Neural progenitor cell (in vitro differentiated cells): Measurements from ENCODE around the gene PDX1. TPM values are rescaled to one million over a fixed set of nuclear protein-coding genes. Genes with fewer than 3 reads are reported as not detected.
A peak's percentile ranks its signal among the peaks of the same experiment; 100 is the strongest.

Experiments
- DNase-seq: peaks from one replicate; pipeline ENCODE4 v3.0.0-alpha.2; 2016; ENCODE audit warnings: low spot score
- H2AFZ ChIP-seq: fragments of 200-600 bp; sonication (generic); replicated peaks from 2 replicates; pipeline ENCODE4 v1.6.1; 2016; ENCODE audit warnings: antibody characterized with exemption
- H3F3A ChIP-seq: fragments of 200-600 bp; sonication (generic); 2 replicates; pipeline ENCODE4 v1.6.1; 2016; ENCODE audit warnings: antibody characterized with exemption, low read depth
- H3K27ac ChIP-seq: fragments of 200-600 bp; sonication (generic); 2 replicates; pipeline ENCODE4 v1.5.1; 2016; ENCODE audit warnings: mild to moderate bottlenecking
- H3K27me3 ChIP-seq: fragments of 200-600 bp; sonication (generic); 2 replicates; pipeline ENCODE4 v1.6.1; 2016; ENCODE audit warnings: mild to moderate bottlenecking, moderate library complexity
- H3K36me3 ChIP-seq: fragments of 200-600 bp; sonication (generic); 2 replicates; pipeline ENCODE4 v1.5.1; 2016
- H3K4me1 ChIP-seq: fragments of 200-600 bp; sonication (generic); 2 replicates; pipeline ENCODE4 v1.6.1; 2016; ENCODE audit warnings: mixed run types
- H3K4me2 ChIP-seq: fragments of 200-600 bp; sonication (generic); 2 replicates; pipeline ENCODE4 v1.6.1; 2016
- H3K4me3 ChIP-seq: fragments of 200-600 bp; sonication (generic); 2 replicates; pipeline ENCODE4 v1.5.1; 2016
- H3K79me2 ChIP-seq: fragments of 200-600 bp; sonication (generic); 2 replicates; pipeline ENCODE4 v1.6.1; 2016; ENCODE audit warnings: low read depth
- H3K9ac ChIP-seq: fragments of 200-600 bp; sonication (generic); 2 replicates; pipeline ENCODE4 v1.6.1; 2016
- H3K9me3 ChIP-seq: fragments of 200-600 bp; sonication (generic); 2 replicates; pipeline ENCODE4 v1.5.1; 2016; ENCODE audit warnings: low read depth
- H4K20me1 ChIP-seq: fragments of 200-600 bp; sonication (generic); 2 replicates; pipeline ENCODE4 v1.6.1; 2016; ENCODE audit warnings: low read depth
- H3K27ac Mint-ChIP-seq: 3 replicates; pipeline ENCODE4 v1.8.0; 2021; ENCODE audit warnings: mixed read lengths
- H3K27me3 Mint-ChIP-seq: 2 replicates; pipeline ENCODE4 v1.8.0; 2022; ENCODE audit warnings: low read depth, mild to moderate bottlenecking, inconsistent platforms, moderate library complexity, mixed read lengths; ENCODE audit not compliant: insufficient read depth
- H3K36me3 Mint-ChIP-seq: 3 replicates; pipeline ENCODE4 v1.8.0; 2021; ENCODE audit warnings: mixed read lengths
- H3K4me1 Mint-ChIP-seq: 3 replicates; pipeline ENCODE4 v1.8.0; 2021; ENCODE audit warnings: mixed read lengths
- H3K4me3 Mint-ChIP-seq: 3 replicates; pipeline ENCODE4 v1.8.0; 2021; ENCODE audit warnings: mild to moderate bottlenecking, moderate library complexity, mixed read lengths
- H3K9me3 Mint-ChIP-seq: 3 replicates; pipeline ENCODE4 v1.8.0; 2020; ENCODE audit warnings: mixed read lengths
- CTCF ChIP-seq: fragments of 200-600 bp; sonication (generic); IDR thresholded peaks from 2 replicates; pipeline ENCODE4 v1.5.1; 2017; ENCODE audit warnings: antibody characterized with exemption, mild to moderate bottlenecking
- EZH2 ChIP-seq: fragments of 200-600 bp; sonication (generic); IDR thresholded peaks from 2 replicates; pipeline ENCODE4 v1.6.1; 2017; ENCODE audit warnings: antibody characterized with exemption, mild to moderate bottlenecking, moderate library complexity
- EZH2phosphoT487 ChIP-seq: fragments of 200-600 bp; sonication (generic); IDR thresholded peaks from 2 replicates; pipeline ENCODE4 v1.6.1; 2017; ENCODE audit warnings: antibody characterized with exemption
- total RNA-seq: library from RNA; depleted of rRNA; stranded (reverse); fragments of >200 nt; gene quantifications from 2 replicates; pipeline ENCODE4 v1.2.3, GENCODE V29; 2015; ENCODE audit warnings: low replicate concordance

Gene PDX1
- total RNA-seq, 1 donor from 2014 or later = not detected

GRCh38 chr13:27919659-27919933 lies 204 bp upstream of the PDX1 start:
- Histone ChIP-seq H3K79me2 (no peaks in the 10 kb centered on the region), H2AFZ (no peak overlapping the region), H3K27me3 (peaks cover 100% of the 10 kb centered on the region), H3K27ac (no peak overlapping the region), H3K4me2 (peak overlapping the region; percentile 70), H4K20me1 (peaks cover 94% of the 10 kb centered on the region), H3K9ac (no peak overlapping the region), H3K4me1 (peaks cover 23% of the 10 kb centered on the region), H3F3A (peaks cover 30% of the 10 kb centered on the region), H3K9me3 (no peaks in the 10 kb centered on the region), H3K4me3 (peak overlapping the region; percentile 37), H3K36me3 (no peaks in the 10 kb centered on the region)
- Mint-ChIP-seq H3K4me3 (no peak overlapping the region), H3K9me3 (peaks cover 2% of the 10 kb centered on the region), H3K27me3 (peaks cover 88% of the 10 kb centered on the region), H3K4me1 (peaks cover 17% of the 10 kb centered on the region), H3K36me3 (no peaks in the 10 kb centered on the region), H3K27ac (no peak overlapping the region)
- DNase-seq = no peak
- no peak for TF ChIP-seq EZH2

- Histone ChIP-seq H3K27ac (no peak overlapping the region), H3K27me3 (peaks cover 100% of the 10 kb centered on the region), H3K4me1 (peaks cover 23% of the 10 kb centered on the region), H2AFZ (no peak overlapping the region), H3K9ac (no peak overlapping the region), H3K9me3 (no peaks in the 10 kb centered on the region), H3K79me2 (no peaks in the 10 kb centered on the region), H4K20me1 (peaks cover 99% of the 10 kb centered on the region), H3F3A (peaks cover 30% of the 10 kb centered on the region), H3K4me3 (peak overlapping the region; percentile 37), H3K4me2 (peak overlapping the region; percentile 2), H3K36me3 (no peaks in the 10 kb centered on the region)
- peak overlapping the region; percentile 69 for H3K4me3 Mint-ChIP-seq
- no peak overlapping the region for H3K27ac Mint-ChIP-seq
- peaks cover 88% of the 10 kb centered on the region for H3K27me3 Mint-ChIP-seq
- H3K36me3 Mint-ChIP-seq = no peaks in the 10 kb centered on the region
- DNase-seq = peak; percentile 60
- H3K4me1 Mint-ChIP-seq = peaks cover 17% of the 10 kb centered on the region
- TF ChIP-seq CTCF (no peak), EZH2phosphoT487 (peak; percentile 86), EZH2 (peak; percentile 95)
- H3K9me3 Mint-ChIP-seq = peaks cover 5% of the 10 kb centered on the region
These were observed 1.0 kb downstream of the PDX1 start for GRCh38 chr13:27920677-27921420.

- H3K27ac Mint-ChIP-seq = no peak overlapping the region
- Histone ChIP-seq H3K4me3 (peak overlapping the region; percentile 20), H2AFZ (no peak overlapping the region), H3K9ac (no peak overlapping the region), H3K27ac (no peak overlapping the region), H3K79me2 (no peaks in the 10 kb centered on the region), H3K4me2 (peak overlapping the region; percentile 2), H3K9me3 (no peaks in the 10 kb centered on the region), H3K36me3 (no peaks in the 10 kb centered on the region), H4K20me1 (peaks cover 100% of the 10 kb centered on the region), H3F3A (peaks cover 30% of the 10 kb centered on the region), H3K27me3 (peaks cover 100% of the 10 kb centered on the region), H3K4me1 (peaks cover 23% of the 10 kb centered on the region)
- H3K4me1 Mint-ChIP-seq = peaks cover 17% of the 10 kb centered on the region
- no peak overlapping the region for H3K4me3 Mint-ChIP-seq
- peaks cover 7% of the 10 kb centered on the region for H3K9me3 Mint-ChIP-seq
- peak; percentile 43 for DNase-seq
- H3K27me3 Mint-ChIP-seq = peaks cover 92% of the 10 kb centered on the region
- H3K36me3 Mint-ChIP-seq = no peaks in the 10 kb centered on the region
- TF ChIP-seq EZH2 (peak; percentile 84), EZH2phosphoT487 (peak; percentile 81), CTCF (no peak)
These were observed 1.7 kb downstream of the PDX1 start for GRCh38 chr13:27921421-27921960.
